ENCODE measurements around the gene RSBN1L.
A peak's percentile ranks its signal among the peaks of the same experiment; 100 is the strongest.

- TF ChIP-seq CTCF (IDR thresholded peaks at IDR 0.05), result no peak
- TF ChIP-seq CHD2 (IDR thresholded peaks at IDR 0.05; ENCODE audit: low read length, partially characterized antibody), result no peak
- no peak for TF ChIP-seq RARB (CRISPR knock-in tag; IDR thresholded peaks at IDR 0.05)
- no peak for TF ChIP-seq MAX (IDR thresholded peaks at IDR 0.05)
- no peak for TF ChIP-seq HOXA7 (CRISPR knock-in tag; IDR thresholded peaks at IDR 0.05)
- no peak for TF ChIP-seq HES2 (IDR thresholded peaks at IDR 0.05)
- TF ChIP-seq POLR2A (IDR thresholded peaks at IDR 0.05; ENCODE audit: low read length), result no peak
- no peak for TF ChIP-seq POLR2AphosphoS2 (conservative IDR thresholded peaks at IDR 0.05; ENCODE audit: low read length)
- peak; percentile 56 for TF ChIP-seq MAFK (IDR thresholded peaks at IDR 0.05; ENCODE audit: partially characterized antibody)
- no peak for TF ChIP-seq KDM5A (IDR thresholded peaks at IDR 0.05)
- no peak for TF ChIP-seq REST (IDR thresholded peaks at IDR 0.05)
These were observed 135.2 kb downstream of the RSBN1L start for GRCh38 chr7:77831481-77831880.
